GM18867 (cell line): Measurements from ENCODE around the gene PRRT4.

ENCODE experiments used
- ATAC-seq: cut with Tn5 transposase; IDR thresholded peaks from one replicate; pipeline ENCODE4 v1.9.1; 2021; ENCODE audit warnings: mild to moderate bottlenecking, moderate library complexity; ENCODE audit not compliant: unreplicated experiment

The PRRT4 gene

GRCh38 chr7:128395748-128396147, 34.3 kb upstream of the PRRT4 start:
- no peak for ATAC-seq

GRCh38 chr7:128394904-128395496, 33.5 kb upstream of the PRRT4 start:
- no peak for ATAC-seq

DNA sequence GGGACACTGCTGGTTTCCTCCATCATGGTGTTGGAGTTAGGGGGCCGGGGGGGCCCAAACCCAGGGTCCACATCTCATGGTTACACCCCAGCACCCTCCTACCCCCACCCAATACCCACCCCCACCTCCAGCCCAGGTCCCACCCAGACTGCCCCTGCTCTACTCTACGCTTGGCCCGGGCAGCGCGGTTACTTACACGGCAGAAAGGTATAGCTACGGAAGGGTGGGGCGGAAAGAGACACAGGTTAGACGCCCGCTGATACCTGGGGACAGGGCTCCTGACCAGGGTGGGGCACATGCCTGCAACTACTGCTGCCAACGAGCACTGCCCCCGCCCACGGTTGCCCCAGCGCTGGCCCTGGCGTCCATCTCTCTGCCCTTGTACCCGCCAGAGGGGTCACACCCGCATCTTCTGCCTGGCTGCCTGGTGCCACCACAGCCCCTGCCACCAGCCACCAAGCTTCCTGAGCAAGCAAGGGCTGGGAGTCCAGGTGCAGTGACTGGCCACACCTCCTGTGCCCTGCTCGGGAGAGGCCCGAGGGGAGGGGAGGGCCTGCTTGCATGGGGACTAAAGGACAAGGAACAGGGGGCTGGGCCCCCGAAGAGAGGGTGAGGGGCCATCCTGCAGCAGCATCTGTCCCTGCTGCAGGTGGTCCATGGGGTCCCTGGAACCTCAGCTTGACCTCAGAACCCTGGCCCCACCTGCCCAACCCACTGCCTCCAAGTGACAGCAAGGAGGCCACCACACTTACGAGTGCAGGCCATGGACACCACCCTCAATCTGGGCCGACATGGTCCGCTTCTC, 32.2 kb upstream of the PRRT4 start:
- no peak for ATAC-seq

DNA sequence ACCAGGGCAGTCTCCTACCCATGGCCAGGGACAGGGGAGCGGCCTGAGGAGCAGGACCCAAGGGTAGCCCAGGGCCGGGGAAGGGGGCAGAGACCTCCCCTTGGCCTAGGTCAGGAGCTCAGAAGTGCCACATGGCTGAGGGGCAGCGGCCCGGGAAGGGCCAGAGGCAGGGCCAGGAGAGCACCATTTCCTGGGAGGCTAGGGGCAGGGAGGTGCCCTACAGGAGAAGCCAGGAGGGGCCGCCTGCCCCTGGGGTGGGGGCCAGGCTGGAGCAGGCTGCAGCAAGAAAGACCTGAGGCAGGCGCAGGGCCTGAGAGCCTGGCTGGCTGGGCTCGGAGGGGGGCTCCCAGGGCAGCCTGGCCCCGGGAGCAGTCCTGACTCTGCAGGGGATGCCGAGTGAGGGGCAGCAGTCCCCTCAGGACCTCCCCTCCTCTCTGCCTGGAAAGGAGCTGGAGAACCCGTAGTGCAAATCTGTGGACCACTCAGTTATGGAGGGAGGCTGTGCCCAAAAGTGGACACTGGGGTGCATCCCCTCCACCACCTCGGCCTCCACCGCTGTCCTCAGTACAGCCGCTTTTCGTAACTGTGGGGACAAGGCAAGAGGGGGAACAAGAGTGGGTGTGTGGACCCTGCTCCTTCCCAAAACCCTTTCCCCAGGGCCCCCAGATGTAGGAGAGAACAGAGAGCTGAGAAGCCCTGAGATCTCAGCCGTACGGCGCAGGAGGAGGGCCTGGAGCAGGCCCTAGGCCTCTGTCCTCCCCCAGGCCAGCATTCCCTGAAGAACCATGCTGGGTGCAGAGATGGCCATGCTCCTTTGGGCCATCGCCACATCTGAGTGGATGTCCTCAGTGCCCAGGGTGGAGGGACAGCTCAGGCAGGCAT, 31.2 kb upstream of the PRRT4 start:
- ATAC-seq: no peak

GRCh38 chr7:128391805-128392204, 30.3 kb upstream of the PRRT4 start:
- ATAC-seq: no peak

- no peak for ATAC-seq
These were observed 29.5 kb upstream of the PRRT4 start for GRCh38 chr7:128390871-128391565.

GRCh38 chr7:128389618-128390329, 28.3 kb upstream of the PRRT4 start:
- no peak for ATAC-seq

DNA sequence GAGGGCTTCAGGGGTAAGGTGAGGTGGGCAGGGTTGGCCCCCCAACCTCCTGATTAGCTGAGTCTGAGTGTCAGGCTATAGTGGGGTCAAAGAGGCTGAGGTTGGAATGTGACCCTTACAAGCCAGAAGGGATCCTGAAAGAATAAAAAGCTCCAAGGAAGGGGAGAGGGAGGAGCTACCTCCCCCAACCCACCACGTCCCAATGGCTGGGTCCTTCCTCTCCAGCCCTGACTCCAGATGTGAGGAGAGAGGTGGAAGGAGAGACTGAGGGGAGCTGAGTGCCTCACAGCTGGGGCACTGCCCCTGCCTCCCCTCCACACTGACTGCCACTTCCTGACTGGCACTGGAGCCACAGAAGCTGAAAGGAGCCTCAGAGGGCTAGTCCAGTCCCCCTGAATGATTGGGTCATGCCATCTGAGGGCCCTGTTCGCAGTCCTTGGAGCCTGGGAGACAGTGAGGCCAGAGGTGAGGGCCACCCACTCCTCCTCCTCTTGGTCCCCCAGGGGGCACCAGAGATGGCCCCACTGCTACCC, 27.7 kb upstream of the PRRT4 start:
- no peak for ATAC-seq

DNA sequence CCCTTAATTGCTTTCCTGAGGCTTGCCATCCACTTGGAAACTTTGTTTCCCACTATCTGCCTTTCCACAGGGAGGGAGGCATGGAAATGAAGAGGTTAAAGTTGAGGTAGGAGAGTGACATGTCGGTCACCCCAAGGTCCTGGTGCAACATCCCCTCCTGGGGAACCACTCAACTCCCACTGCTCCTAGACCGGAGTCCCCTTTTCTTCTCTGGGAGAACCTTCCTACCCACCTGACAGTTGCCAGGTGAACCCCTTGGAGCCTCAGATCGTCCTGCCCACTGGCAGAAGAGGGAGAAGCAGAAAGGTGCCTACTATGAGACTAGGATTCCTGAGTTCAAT, 26.6 kb upstream of the PRRT4 start:
- ATAC-seq: no peak

- no peak for ATAC-seq
These were observed 26.0 kb upstream of the PRRT4 start for GRCh38 chr7:128387216-128388144.

- no peak for ATAC-seq
These were observed 24.8 kb upstream of the PRRT4 start for GRCh38 chr7:128385988-128386925.

GRCh38 chr7:128384726-128385125, 23.2 kb upstream of the PRRT4 start:
- ATAC-seq: no peak

DNA sequence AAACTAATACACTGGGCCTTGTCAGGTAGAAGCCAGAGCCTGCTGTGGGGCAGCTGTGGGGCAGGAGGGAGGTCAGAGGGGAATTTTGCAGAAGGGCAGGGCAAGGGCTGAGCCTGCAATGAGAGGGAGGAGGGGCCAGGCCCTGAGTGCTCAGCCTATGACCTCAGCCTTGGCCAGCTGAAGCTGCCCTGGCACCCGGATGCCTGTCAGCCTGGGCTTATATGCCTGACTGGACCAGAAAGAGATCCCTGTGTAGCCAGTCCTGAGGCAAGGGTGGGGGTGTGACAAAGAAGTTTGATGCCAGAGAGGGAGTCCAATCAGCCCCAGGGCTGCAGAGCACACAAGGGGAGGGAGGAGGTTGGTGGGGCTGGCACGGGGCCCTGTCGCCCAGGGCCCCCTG, 22.3 kb upstream of the PRRT4 start:
- no peak for ATAC-seq

DNA sequence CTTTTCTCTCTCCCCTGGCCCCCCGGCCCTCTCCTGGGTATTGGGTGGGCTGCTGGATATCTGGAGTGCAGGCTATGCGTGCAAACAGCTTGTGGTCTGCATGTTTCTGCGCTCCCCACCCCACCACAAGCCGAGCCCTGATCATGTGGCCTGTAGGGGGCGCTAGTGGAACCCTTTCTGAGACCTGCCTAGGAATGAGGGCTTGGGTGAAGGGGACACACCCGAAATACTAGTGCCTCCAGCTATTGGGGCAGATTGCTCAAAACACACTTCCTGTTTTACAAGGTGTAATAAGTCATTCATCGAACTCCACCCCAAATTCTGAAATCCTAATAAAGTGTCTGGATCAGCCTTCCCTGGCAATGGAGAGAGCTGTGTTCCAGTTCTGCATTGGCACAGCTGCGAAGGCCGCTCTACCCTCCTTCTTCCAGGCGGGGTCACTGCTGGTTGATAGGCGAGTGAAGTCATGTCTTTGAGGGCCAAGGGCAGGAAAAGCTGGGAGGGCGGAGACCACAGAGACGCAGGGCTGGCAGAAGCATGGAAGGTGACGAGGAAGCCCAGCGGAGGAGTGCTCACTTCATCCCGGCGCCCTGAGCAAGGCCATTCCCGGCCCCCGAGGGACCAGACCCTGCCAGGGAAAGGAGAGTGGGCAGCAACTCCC, 19.8 kb upstream of the PRRT4 start:
- ATAC-seq: no peak

- no peak for ATAC-seq
These were observed 19.1 kb upstream of the PRRT4 start for GRCh38 chr7:128380483-128381106.

GRCh38 chr7:128379900-128380479, 18.5 kb upstream of the PRRT4 start:
- no peak for ATAC-seq

DNA sequence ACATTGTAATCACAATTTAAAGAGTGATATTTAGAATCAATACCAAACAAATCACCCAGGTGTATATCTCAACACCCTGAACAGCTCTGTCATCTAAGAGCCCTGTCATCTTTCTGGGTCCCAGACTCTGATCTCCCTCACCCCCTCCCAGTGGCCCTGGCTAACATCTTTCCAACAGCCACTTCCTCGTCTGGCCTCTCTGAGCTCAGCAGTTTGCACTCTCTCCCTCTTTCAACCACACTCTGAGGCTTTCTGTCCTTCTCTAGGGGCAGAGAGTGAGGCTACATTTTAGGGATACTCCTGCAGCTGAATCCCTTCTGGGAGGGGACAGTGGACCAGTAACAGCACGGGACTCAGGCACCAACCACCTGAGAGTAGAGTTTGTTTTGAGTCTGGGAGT, 17.1 kb upstream of the PRRT4 start:
- ATAC-seq: no peak
